ENCODE data around the gene TCF4. TPM values are rescaled to one million over a fixed set of nuclear protein-coding genes. Genes with fewer than 3 reads are reported as not detected.

The TCF4 gene
- total and polyA plus RNA-seq, 7 donors: 8.6 to 68.9 (median 36.8) TPM

- intact Hi-C loops (cut with DNase I): loop anchor here in 1 of 2 donors (5.0 kb wide), 1 partner anchor 36 kb away; no protein-coding TSS in a partner anchor
- Histone ChIP-seq H3K27me3 (ENCODE audit: insufficient read depth in 3 of 3, low read length in 2 of 3) (no peaks in the 10 kb centered on the region), H3K9me3 (no peaks in the 10 kb centered on the region), H3K4me3 (no peak overlapping the region), H3K4me1 (peaks cover 15% of the 10 kb centered on the region), H3K27ac (no peak overlapping the region), H3K36me3 (ENCODE audit: insufficient read depth in 1 of 2, low read depth in 1 of 2) (no peaks in the 10 kb centered on the region)
- ATAC-seq (no peak), DNase-seq (no peak)
- no peak for TF ChIP-seq CTCF (IDR thresholded peaks at IDR 0.05)
- WGBS, 3 donors: 74 to 81% (median 77%) methylated on average over 6 of the region's 6 CpGs
Measured at GRCh38 chr18:55351241-55351691, 236.7 kb downstream of the TCF4 start.

GRCh38 chr18:55349685-55350084 is 238.3 kb downstream of the TCF4 start:
- no peaks in the 10 kb centered on the region for H3K27me3 ChIP-seq (ENCODE audit: insufficient read depth in 3 of 3, low read length in 2 of 3)
- intact Hi-C loops (cut with DNase I): loop anchor here in 1 of 2 donors (5.0 kb wide), 1 partner anchor 38 kb away; no protein-coding TSS in a partner anchor
- no peak overlapping the region for H3K4me3 ChIP-seq
- H3K27ac ChIP-seq: no peak overlapping the region
- H3K36me3 ChIP-seq (ENCODE audit: insufficient read depth in 1 of 2, low read depth in 1 of 2): no peaks in the 10 kb centered on the region
- no peak for DNase-seq
- H3K9me3 ChIP-seq: no peaks in the 10 kb centered on the region
- no peak for TF ChIP-seq CTCF (IDR thresholded peaks at IDR 0.05)
- ATAC-seq: no peak
- peaks cover 12% of the 10 kb centered on the region for H3K4me1 ChIP-seq
- WGBS, 3 donors: 63 to 77% (median 63%) methylated on average over 1 of the region's 1 CpG

- H3K36me3 ChIP-seq (ENCODE audit: insufficient read depth in 1 of 2, low read depth in 1 of 2): no peaks in the 10 kb centered on the region
- TF ChIP-seq CTCF (IDR thresholded peaks at IDR 0.05): no peak
- ATAC-seq (peak in 3 of 4 donors; percentile 23 to 39 (median 31)), DNase-seq (no peak)
- peaks cover 26% of the 10 kb centered on the region for H3K4me1 ChIP-seq
- H3K27ac ChIP-seq: no peak overlapping the region
- WGBS, 3 donors: 69 to 82% (median 76%) methylated on average over 16 of the region's 16 CpGs
- H3K4me3 ChIP-seq: no peak overlapping the region
- H3K9me3 ChIP-seq: no peaks in the 10 kb centered on the region
- no peaks in the 10 kb centered on the region for H3K27me3 ChIP-seq (ENCODE audit: insufficient read depth in 3 of 3, low read length in 2 of 3)
- intact Hi-C loops (cut with DNase I): no loop called here
Measured at GRCh38 chr18:55346961-55347740, 240.8 kb downstream of the TCF4 start.

GRCh38 chr18:55346387-55346786 is 241.6 kb downstream of the TCF4 start:
- no peak for TF ChIP-seq CTCF (IDR thresholded peaks at IDR 0.05)
- H3K4me1 ChIP-seq: peaks cover 26% of the 10 kb centered on the region
- no peaks in the 10 kb centered on the region for H3K27me3 ChIP-seq (ENCODE audit: insufficient read depth in 3 of 3, low read length in 2 of 3)
- no peak for ATAC-seq
- 55 to 81% (median 66%) methylated on average over 3 of the region's 3 CpGs for WGBS, 3 donors
- H3K4me3 ChIP-seq: no peak overlapping the region
- no peak for DNase-seq
- H3K27ac ChIP-seq: no peak overlapping the region
- intact Hi-C loops (cut with DNase I): no loop called here
- H3K36me3 ChIP-seq (ENCODE audit: insufficient read depth in 1 of 2, low read depth in 1 of 2): no peaks in the 10 kb centered on the region
- H3K9me3 ChIP-seq: no peaks in the 10 kb centered on the region

Data from psoas muscle (tissue), 8 donors.